GM21367 (cell line): ENCODE data around the gene CNTD1.
"Not testable (repeated sequence)": the region's sequence is repeated elsewhere in the genome, so short reads cannot be mapped to it uniquely, and the experiment has no call there.

ENCODE experiments used
- ATAC-seq: cut with Tn5 transposase; IDR thresholded peaks from one replicate; pipeline ENCODE4 v1.9.1; 2021; ENCODE audit not compliant: unreplicated experiment

The CNTD1 gene

DNA sequence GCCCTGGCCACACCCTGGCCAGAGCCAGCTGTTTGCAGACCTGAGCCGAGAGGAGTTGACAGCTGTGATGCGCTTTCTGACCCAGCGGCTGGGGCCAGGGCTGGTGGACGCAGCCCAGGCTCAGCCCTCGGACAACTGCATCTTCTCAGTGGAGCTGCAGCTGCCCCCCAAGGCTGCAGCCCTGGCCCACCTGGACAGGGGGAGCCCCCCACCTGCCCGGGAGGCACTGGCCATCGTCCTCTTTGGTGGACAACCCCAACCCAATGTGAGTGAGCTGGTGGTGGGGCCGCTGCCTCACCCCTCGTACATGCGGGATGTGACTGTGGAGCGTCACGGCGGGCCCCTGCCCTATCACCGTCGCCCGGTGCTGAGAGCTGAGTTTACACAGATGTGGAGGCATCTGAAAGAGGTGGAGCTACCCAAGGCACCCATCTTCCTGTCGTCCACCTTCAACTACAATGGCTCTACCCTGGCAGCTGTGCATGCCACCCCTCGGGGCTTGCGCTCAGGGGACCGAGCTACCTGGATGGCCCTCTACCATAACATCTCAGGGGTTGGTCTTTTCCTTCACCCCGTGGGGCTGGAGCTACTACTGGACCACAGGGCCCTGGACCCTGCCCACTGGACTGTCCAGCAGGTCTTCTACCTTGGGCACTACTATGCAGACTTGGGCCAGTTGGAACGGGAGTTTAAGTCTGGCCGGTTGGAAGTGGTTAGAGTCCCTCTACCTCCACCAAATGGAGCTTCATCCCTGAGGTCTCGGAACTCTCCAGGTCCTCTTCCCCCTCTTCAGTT lies 46.3 kb downstream of the CNTD1 start:
- ATAC-seq, result no peak

GRCh38 chr17:42845556-42845917 lies 46.9 kb downstream of the CNTD1 start:
- no peak for ATAC-seq

- ATAC-seq, result no peak
These were observed 47.4 kb downstream of the CNTD1 start for GRCh38 chr17:42845918-42846593.

- no peak for ATAC-seq
These were observed 48.1 kb downstream of the CNTD1 start for GRCh38 chr17:42846594-42847280.

- no peak for ATAC-seq
These were observed 49.4 kb downstream of the CNTD1 start for GRCh38 chr17:42848093-42848492.

GRCh38 chr17:42849031-42849430 lies 50.4 kb downstream of the CNTD1 start:
- ATAC-seq, result no peak

DNA sequence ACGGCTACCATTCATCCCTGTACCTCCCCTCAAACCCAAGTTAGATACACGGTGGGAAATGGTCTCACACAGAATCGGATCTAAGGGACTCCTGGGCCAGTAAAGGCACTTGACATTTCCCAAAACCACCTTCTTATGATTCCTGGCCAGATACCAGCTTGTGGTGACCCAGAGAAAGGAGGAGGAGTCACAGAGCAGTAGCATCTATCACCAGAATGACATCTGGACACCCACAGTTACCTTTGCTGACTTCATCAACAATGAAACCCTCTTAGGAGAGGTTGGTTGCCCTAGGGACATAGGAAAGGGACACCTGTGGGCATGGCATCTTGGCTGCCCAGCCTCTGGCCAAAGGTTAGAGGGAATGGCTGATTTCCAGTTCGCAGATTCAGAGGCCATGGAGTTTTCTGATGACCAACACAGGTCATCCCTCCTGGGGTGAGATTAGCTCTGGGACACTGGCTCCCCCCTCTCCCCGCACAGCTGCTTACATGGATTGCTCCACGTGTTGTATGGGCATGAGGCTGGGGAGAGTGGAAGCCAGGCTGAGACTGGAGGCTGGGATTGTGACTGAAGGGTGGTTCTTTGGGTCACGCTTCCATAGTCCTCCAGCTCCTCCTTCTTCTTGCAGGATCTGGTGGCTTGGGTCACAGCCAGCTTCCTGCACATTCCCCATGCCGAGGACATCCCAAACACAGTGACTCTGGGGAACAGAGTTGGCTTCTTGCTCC lies 51.0 kb downstream of the CNTD1 start:
- no peak for ATAC-seq

DNA sequence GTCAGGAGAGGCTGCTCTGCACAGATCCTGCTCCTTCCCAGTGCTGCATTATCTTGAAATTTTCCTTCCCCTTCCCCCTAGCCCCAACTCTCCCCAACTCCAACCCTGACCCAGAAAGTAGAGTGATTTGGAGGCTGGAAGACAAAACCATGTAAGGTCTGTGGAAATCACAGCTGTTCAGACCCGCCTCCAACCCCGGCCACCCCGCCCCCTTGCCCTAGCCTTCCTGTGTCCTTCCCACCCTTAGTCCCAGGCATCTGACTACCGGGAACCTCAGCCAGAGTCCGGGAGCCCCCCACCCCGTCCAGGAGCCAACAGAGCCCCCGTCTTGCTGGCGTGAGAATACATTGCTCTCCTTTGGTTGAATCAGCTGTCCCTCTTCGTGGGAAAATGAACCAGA lies 52.3 kb downstream of the CNTD1 start, which contains the start of gene AOC3:
Gene AOC3, plus strand, starts transcription at position 246 of the 400 bp plus-strand sequence. Its CDS starts 145 bp downstream, at position 391.
- no peak for ATAC-seq

GRCh38 chr17:42851371-42852240 lies 52.9 kb downstream of the CNTD1 start:
- ATAC-seq, result not testable (repeated sequence)

GRCh38 chr17:42852351-42852750 lies 53.7 kb downstream of the CNTD1 start:
- ATAC-seq, result no peak

DNA sequence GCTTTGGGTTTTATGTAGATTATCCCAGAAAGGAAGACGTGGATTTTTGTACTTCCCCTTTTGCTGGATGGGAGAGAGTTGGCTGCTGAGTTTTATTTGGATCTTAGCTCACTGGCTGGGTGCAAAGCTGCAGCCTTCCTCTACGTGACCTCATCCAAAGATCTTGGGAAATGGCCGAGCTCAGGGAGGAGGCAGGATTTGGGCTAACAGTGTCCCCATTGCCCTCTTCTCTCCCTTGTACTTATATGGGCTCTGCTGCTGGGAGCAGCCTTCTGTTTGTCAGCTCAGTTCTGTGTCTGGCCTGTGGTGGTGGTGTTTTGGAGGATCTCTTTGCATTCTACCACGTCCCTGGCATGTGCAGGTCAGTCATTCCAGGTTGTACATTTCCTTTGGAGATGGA lies 54.3 kb downstream of the CNTD1 start:
- ATAC-seq, result no peak

GRCh38 chr17:42853597-42853967 lies 54.9 kb downstream of the CNTD1 start:
- ATAC-seq, result no peak

DNA sequence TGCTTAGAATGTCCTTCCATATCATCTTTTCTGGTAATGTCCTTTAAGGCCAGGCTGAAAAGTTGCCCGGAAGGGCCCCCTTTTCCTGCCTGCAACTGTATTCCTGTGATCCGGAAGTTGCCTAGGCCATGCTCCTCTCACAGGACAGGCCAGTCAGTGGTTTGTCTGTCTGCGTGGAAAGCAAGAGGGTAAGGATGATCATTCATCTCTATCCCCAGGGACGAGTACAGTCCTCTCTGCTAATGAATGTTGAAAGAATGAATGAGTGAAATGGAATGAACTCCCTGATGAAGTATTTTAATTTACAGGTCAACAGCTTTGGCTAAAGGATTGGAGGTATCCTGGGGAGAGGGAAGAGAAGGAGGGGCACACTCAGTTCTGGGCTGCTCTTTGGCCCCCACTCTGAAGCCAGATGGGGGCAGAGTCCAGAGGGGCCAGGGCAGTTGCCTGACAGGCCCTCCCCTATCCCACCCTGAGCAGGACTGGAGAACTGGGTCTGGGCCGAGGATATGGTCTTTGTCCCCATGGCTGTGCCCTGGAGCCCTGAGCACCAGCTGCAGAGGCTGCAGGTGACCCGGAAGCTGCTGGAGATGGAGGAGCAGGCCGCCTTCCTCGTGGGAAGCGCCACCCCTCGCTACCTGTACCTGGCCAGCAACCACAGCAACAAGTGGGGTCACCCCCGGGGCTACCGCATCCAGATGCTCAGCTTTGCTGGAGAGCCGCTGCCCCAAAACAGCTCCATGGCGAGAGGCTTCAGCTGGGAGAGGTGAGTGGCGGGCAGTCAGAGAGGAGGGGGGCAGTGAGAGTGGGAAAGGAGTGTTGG lies 55.5 kb downstream of the CNTD1 start:
- ATAC-seq, result no peak

DNA sequence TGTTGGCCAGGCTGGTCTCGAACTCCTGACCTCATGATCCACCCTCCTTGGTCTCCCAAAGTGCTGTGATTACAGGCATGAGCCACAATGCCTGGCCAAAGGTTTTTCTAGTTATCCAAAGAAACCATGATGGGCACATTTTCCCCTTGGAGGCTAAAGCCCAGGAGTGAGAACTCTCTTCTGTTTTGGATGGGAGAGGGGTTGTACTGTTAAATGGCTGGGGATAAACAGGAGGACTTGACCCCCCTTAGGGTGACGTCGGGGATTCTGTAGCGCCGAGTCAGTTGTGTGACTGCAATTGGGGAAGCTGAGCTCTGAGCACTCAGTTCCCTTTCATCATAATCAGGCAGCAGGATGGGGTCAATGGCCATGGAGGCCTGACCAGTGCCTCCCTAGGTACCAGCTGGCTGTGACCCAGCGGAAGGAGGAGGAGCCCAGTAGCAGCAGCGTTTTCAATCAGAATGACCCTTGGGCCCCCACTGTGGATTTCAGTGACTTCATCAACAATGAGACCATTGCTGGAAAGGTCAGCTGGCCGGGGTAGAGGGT lies 56.5 kb downstream of the CNTD1 start:
- no peak for ATAC-seq

- not testable (repeated sequence) for ATAC-seq
These were observed 57.4 kb downstream of the CNTD1 start for GRCh38 chr17:42856093-42856492.

DNA sequence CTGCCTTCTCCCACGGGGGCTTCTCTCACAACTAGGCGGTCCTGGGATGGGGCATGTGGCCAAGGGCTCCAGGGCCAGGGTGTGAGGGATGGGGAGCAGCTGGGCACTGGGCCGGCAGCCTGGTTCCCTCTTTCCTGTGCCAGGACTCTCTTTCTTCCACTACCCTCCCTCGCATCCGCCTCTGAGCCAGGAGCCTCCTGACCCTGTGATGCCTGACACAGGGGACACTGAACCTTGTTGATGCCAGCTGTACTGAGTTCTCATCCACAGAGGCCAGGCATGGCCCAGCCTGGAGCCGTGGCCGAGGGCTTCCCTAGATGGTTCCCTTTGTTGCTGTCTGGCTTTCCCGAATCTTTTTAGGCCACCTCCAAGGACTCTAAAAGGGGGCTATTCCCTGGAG lies 57.9 kb downstream of the CNTD1 start:
- not testable (repeated sequence) for ATAC-seq

- no peak for ATAC-seq
These were observed 58.7 kb downstream of the CNTD1 start for GRCh38 chr17:42857389-42857788.
